ENCODE results near the gene TRAPPC2.
A peak's percentile ranks its signal among the peaks of the same experiment; 100 is the strongest.

DNA sequence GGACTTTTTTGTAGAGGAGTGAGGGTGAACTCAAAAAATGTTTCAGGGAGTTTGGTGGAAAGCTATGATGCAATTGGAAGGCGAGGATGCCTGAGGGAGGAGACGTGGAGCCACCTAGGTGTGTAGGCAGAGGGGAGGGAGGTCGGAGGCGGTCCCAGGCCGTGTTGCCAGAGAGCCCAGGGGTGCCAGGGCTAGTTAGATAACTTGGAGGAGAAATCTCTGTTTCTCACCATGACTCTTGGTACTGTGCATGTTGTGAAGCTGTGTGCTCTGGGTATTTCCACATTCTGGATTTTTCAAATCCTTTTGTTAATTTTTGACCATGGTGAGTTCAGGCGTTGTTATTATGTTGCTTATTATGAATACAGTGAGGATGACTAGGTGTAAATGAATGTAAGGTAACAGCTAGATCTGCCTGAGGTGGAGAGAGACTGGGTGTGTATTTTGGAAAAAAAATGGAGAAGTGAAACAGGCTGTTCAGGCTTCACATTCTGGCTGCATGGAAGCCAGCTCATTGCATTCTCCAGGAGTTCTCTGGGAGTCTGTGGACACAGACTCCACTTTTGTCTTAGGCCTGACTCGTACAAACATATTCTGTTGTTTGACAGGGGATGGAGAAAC, 41.0 kb downstream of the TRAPPC2 start:
- TF ChIP-seq, protein P1, sequence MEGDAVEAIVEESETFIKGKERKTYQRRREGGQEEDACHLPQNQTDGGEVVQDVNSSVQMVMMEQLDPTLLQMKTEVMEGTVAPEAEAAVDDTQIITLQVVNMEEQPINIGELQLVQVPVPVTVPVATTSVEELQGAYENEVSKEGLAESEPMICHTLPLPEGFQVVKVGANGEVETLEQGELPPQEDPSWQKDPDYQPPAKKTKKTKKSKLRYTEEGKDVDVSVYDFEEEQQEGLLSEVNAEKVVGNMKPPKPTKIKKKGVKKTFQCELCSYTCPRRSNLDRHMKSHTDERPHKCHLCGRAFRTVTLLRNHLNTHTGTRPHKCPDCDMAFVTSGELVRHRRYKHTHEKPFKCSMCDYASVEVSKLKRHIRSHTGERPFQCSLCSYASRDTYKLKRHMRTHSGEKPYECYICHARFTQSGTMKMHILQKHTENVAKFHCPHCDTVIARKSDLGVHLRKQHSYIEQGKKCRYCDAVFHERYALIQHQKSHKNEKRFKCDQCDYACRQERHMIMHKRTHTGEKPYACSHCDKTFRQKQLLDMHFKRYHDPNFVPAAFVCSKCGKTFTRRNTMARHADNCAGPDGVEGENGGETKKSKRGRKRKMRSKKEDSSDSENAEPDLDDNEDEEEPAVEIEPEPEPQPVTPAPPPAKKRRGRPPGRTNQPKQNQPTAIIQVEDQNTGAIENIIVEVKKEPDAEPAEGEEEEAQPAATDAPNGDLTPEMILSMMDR (conservative IDR thresholded peaks at IDR 0.05; ENCODE audit: low read depth, low read length): no peak
- no peak for TF ChIP-seq RAD21 (IDR thresholded peaks at IDR 0.05; ENCODE audit: low read length)
- TF ChIP-seq MXI1 (IDR thresholded peaks at IDR 0.05; ENCODE audit: borderline replicate concordance, low read depth, low read length): no peak
- no peak for TF ChIP-seq POLR2A (IDR thresholded peaks at IDR 0.05; ENCODE audit: low read depth, low read length)
- no peak for TF ChIP-seq MAZ (IDR thresholded peaks at IDR 0.05; ENCODE audit: borderline replicate concordance, low read depth, low read length)
- peak; percentile 34; the same call in 1 of the 2 replicates for TF ChIP-seq CEBPB (IDR thresholded peaks at IDR 0.05; ENCODE audit: low read depth, low read length)
- no peak for TF ChIP-seq FOS (IDR thresholded peaks at IDR 0.05; ENCODE audit: low read depth, low read length)
